Inferior parietal cortex (tissue), 1 donor: ENCODE results near the gene ALG9.

Experiments used
- DNase-seq: peaks from one replicate; pipeline ENCODE4 v3.0.0-alpha.2; 2016; ENCODE audit errors: extremely low spot score

ALG9 gene

DNA sequence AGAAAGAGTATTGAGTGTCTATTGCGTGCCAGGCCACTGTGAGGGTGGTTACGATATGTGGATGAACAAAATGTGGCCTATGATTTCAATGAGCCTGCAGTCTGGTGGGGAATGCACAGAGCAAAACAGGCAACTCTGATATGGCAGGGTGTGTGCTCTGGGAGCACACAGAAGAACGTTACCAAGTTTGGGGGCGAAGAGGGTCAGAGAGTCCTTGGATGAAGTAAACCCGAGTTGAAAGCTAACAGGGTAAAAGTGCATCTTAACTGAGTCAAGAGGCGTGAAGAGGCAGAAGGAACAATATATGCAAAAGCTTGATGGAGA lies 8.2 kb upstream of the ALG9 start:
- peak; percentile 17 for DNase-seq

- DNase-seq = peak; percentile 99
Measured at GRCh38 chr11:111878849-111879636, 7.7 kb upstream of the ALG9 start, which contains the start of the genes CFAP68 and FDXACB1. Gene CFAP68 (plus strand): TSS chr11:111879541. CDS start chr11:111879561, 20 bp downstream. Gene FDXACB1 (minus strand): TSS chr11:111879165. CDS start chr11:111879132, 33 bp downstream.

DNA sequence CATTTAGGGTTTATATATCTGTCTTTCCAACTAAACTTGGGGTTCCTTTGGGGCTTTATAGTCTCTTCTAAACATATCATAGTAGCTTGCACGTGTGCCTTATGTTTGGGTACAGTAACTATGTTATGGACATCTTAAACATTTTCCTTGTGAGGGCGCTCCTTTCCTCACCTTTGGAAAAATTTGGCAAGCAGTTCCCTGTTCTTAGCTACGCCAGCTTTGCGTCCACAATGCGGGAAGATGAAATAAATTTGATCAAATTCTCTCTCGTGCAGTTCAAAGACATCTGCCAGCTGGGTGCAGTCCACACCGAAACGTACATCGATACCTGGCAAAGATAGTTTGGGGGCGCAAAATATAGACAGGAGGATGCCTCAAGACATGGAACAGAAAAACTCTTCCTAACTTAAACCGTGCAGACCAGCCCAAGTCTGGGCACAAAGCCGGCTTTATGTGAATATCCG lies 7.0 kb upstream of the ALG9 start:
- no peak for DNase-seq

GRCh38 chr11:111871693-111872161 lies 346 bp upstream of the ALG9 start:
- peak; percentile 48 for DNase-seq

DNA sequence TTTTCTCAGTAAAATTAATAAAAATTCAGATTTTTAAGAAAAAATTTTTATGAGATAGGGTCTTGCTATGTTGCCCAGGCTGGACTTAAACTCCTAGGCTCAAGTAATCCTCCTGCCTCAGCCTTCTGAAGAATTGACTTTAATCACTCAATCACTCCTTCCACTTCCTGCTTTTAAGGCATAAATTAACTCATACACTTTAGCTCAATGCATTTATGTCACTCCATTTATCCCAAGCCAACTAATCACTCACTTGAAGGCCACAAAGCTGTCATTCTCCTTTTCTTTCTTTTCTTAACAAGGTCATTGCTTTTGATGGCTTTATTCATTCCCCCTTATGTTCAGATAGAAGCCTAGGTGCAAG lies 877 bp downstream of the ALG9 start:
- DNase-seq = no peak

GRCh38 chr11:111870113-111870512 lies 1.3 kb downstream of the ALG9 start:
- DNase-seq = no peak

GRCh38 chr11:111860257-111860656 lies 11.1 kb downstream of the ALG9 start:
- no peak for DNase-seq

- DNase-seq = no peak
Measured at GRCh38 chr11:111855506-111855905, 15.9 kb downstream of the ALG9 start.

- no peak for DNase-seq
Measured at GRCh38 chr11:111852103-111852502, 19.3 kb downstream of the ALG9 start.

DNA sequence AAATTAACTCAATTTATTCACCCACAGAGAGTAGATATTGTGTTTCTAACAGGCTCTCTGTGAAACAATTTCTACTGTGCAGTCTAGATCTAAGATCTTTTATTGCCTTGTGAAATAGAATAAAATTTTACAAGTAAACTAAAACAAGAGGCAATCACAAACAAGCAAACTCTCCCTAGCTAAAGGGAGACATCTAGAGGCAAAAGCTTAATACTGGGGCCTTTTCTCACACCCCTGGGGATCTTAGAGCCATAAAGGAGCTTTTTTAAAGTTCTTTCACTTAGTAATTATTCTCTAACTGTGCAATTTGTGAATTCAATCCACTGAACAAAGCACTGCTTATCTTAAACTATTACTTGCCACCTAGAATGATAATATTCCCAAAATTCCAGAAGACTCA lies 19.7 kb downstream of the ALG9 start:
- DNase-seq = no peak

DNA sequence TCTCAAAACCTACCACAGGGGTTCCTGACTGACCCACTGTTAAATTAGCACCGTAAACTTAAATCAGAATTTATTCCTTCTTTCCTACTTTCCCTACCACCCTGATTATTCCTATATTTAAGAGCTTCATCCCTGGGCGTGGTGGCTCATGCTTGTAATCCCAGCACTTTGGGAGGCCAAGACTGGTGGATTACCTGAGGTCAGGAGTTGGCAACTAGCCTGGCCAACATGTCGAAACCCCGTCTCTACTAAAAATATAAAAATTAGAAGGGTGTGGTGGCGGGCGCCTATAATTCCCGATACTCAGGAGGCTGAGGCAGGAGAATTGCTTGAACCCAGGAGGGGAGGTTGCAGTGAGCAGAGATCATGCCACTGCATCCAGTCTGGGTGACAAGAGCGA lies 20.3 kb downstream of the ALG9 start:
- no peak for DNase-seq

GRCh38 chr11:111849631-111850030 lies 21.8 kb downstream of the ALG9 start:
- DNase-seq = no peak

DNA sequence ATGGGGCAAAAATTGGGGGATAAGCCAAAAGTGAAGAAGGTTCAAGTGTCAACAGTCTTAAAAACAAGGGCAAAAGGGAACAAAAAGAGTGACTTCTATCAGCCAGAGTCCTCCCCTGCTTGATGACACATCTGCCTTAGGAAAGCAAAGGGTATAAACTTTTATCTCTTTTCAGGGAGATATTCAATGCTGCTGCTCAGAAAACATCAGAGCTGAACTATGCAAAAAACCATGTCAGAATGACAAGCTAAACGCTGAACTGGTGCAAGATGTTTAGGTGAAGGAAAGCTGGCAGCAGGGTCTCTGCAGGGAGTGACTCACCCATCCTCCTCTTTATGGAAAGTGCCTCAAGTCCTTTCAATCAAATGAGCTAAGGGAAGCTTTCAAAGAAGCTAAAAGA lies 24.7 kb downstream of the ALG9 start:
- DNase-seq = no peak

GRCh38 chr11:111846063-111846462 lies 25.3 kb downstream of the ALG9 start:
- no peak for DNase-seq

DNA sequence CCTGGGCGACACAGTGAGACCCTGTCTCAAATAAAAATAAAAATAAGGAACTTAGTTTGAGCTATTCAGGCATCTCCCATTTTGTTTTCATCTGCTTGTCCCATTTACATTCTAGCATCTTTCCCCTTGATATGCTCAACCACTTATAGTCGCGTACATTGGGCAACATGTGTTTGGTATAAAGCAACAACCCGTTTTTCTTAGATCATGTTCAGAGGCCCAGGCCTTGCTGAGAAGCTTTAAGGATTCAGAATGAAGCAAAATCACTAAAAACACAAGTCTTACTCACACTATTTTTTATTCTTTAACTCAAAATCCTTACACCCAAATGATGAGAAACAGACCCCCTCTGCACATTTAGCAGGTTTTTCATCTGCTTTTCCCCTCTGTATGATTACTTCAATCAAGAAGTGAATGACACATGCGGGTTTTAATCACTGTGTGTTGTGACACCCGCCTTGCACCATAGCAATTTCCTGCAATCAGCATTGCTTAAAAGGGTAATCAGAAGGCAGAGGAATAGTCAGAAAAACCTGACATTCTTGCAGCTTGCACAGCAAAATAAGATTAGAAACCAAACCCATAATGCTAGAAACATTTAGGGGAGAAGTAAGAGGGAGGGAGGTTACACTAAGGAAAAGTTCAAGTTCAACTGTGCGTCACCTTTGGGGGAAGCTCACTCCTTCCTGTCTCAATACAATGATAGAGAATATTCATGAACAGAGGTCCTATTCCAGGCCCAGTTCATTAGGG lies 25.9 kb downstream of the ALG9 start:
- no peak for DNase-seq

GRCh38 chr11:111843661-111844060 lies 27.7 kb downstream of the ALG9 start:
- DNase-seq = no peak

DNA sequence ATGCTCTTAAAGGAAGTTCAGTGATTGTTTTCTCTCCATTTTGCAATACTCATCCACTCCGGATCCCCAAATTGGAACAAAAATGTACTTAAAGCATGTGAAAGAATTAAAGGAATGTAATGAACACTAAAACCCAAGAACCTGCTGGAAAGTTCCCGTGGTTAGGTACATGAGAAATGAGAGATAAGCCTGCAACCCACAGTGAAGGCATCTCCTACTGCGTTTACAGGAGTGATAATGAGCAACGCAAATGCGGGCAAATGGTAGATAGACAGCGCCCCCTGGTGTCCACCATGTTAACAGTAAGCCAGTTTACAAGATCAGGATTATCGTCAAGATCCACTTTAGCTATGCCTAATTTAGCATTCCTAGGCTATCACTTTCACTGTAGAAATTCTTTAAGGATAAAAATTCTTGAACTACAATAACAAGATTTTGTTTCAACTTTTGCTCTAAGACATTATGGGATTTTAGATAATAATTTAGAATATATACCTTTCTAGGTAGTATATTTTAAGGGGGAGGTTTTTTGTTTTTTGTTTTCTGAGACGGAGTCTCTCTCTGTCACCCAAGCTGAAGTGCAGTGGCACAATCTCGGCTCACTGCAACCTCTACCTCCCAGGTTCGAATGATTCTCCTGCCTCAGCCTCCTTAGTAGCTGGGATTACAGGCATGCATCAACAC lies 29.9 kb downstream of the ALG9 start:
- DNase-seq = peak; percentile 94

DNA sequence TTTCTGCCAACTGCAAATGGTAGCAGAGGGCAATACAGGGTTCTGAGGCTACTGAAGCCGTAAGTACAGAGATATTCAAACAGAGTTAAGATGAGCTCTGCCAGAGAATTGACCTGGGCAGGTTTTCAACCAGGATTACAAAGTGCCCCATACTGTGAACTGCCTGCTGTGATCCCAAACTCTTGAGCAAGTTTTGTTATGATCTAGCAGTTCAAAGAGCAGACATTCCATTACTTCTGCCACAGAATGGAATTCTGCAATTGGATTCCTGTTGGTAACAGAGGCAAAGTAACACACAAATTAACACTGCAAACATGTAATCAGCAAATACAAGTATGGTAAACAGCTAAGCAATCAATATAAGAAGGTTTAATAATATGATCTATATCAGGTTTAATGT lies 31.2 kb downstream of the ALG9 start:
- no peak for DNase-seq

DNA sequence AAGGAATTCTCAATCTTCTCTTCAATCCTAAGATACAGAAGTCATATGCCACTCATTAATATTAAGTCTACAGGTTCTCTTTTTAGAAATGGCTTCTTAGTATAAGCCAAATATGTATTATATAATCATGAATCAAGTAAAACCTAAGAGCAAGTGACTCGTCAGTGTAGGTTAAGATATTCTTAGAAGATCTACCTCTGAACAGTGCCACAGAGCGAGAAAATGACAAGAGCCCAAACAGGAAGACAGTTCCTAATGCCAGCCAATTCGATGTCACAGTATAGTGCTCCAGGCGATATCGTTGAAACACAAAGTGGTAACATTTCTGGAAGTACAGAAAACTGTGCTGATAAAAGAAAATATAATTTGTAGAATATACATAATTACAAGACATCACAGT lies 33.3 kb downstream of the ALG9 start:
- DNase-seq = no peak

DNA sequence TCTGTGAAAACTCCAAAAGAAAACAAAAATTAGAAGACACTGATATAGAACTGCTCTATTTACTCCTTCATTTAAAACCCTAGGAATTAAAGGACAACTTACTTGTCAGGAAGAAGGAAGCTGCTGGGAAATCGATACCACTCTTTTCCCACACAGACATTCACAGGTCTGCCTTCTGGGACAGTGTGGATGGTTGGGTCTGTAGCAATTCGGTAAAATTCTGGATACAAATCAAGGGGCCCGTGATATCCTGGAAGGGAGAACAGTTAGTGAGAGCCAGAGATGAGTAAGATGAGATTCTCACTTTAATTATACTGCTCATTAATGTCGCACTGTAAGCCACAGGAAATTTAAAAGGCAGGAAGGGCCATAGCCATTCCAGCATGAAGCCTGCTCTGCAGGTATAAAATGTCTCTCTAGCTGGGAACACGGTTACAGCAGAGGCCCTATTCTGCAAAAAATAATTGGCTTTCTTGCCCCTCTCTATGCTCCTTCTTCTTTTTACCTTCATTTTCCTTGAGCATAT lies 34.0 kb downstream of the ALG9 start:
- DNase-seq = no peak

DNA sequence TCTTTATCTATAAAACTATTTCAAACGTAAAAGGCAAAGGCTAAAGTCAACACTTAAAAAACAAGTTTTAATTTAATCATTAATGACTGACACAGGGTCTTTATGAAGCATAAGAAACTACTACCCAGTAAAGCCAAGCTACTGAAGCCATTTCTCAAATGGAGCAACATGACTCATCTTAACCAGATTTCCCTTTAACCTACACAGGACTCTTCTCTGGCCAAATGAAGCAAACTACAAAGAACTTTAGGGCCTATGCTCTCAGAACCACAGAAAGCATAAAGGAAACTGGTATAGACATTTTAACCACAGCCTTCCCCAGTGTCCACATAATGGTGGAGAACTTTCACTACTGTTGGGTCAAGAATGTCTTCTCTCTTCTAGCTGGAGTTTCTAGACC lies 34.7 kb downstream of the ALG9 start:
- DNase-seq = no peak

DNA sequence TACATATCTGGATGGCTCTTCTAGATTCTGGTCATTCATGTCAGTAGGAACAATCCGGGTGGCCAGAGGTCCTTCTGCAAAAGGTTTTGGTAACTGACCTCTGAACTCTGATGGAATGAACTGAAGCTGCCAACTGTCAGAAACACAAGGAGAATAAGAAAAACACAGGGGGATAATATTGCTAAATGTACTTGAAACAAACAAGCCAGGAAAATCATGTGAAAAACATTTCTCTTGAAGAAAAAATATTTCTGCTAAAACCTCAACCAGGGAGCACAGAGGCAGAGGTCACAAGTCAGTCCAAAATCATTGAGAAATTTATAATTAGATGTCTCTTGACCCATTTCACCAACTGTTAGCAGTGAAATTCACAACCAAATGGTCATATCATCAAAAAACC lies 35.2 kb downstream of the ALG9 start:
- DNase-seq = no peak
